ENCODE results near the gene TMEM107. TPM values are rescaled to one million over a fixed set of nuclear protein-coding genes. Genes with fewer than 3 reads are reported as not detected.

TMEM107 gene
- total RNA-seq, 1 donor from 2014 or later, result 1.6 TPM

DNA sequence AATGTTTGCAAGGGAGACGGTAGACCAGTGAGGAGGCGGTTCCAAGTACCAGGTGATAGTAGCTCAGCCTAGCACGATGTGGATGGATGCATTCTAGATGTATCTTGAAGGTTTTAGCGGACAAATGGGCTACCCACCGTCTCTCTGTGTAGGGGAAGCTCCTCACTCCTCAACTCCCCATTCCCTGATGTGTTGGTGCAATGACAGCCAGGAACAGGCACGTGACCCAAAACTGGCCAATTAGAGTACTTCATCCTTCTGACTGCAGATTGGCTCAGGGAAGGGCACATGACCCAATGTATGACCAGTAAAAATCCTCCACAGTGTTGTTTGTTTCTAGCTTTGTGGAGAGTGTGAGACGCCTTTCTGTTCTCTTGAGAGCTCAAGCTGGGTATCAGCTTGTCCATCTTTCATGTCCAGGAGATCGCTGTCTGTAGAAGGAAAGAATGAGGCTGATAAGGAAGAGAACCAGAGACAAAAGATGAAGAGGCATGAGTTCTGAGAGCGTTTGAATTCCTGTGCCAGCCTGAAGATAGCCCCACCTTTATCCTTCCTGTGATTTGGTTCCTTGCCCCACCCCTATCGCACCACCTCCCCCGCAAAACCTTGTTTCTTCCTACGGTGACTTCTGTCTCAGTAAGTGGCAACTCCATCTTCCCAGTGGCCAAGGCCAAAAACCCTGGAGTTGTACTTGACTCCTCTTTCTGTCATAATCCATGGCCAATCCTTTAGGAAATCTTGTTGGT lies 16.1 kb upstream of the TMEM107 start:
- Histone ChIP-seq H3K4me1 (peaks cover 14 to 26% of the 10 kb centered on the region in 2 donors), H3K27me3 (no peaks in the 10 kb centered on the region), H3K4me3 (peak overlapping the region; percentile 43 to 59), H3K36me3 (no peaks in the 10 kb centered on the region), H3K9me3 (no peaks in the 10 kb centered on the region), H3K27ac (peak overlapping the region; percentile 77 to 78)
- intact Hi-C loops (cut with DNase I), result no loop called here
- peak; percentile 65 to 94 for DNase-seq (ENCODE audit: low spot score in 2 of 2)
- TF ChIP-seq CTCF (IDR thresholded peaks at IDR 0.05), result no peak

DNA sequence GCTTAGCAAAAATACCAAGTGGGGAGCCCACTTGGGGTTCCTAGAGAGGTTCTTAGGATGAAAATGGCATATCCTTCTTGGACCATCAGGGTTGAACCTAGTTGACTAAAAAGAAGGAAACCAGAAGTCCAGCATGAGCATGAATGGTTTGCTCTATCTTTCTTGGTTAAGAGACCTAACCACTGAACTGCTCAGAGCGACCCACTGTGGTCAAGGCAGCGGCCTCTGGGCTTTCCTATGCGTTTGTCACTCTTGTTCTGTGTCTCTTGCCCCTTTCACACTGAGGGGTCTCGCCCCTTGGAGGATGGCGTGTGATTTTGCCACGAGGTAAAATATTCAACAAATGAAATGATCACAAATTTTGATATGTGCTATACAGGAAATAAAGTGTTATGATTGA lies 14.3 kb upstream of the TMEM107 start:
- peak overlapping the region; percentile 69 to 81 for H3K4me3 ChIP-seq
- no peak for DNase-seq (ENCODE audit: low spot score in 2 of 2)
- no peaks in the 10 kb centered on the region for H3K27me3 ChIP-seq
- H3K27ac ChIP-seq, result peak overlapping the region; percentile 96 to 97
- H3K4me1 ChIP-seq, result peaks cover 14 to 28% of the 10 kb centered on the region in 2 donors
- H3K36me3 ChIP-seq, result no peaks in the 10 kb centered on the region
- intact Hi-C loops (cut with DNase I), result loop anchor here (1.0 kb wide), 1 partner anchor 20 kb away; the partner anchor contains the start of gene AURKB
- no peaks in the 10 kb centered on the region for H3K9me3 ChIP-seq
- no peak for TF ChIP-seq CTCF (IDR thresholded peaks at IDR 0.05)

GRCh38 chr17:8189711-8190477 lies 13.7 kb upstream of the TMEM107 start, which contains the start of gene BORCS6:
Gene BORCS6 (minus strand): TSS chr17:8190180. CDS start chr17:8190140, 40 bp downstream.
- intact Hi-C loops (cut with DNase I), result loop anchor here (1.0 to 5.0 kb wide), 2 partner anchors 20 to 107 kb away; partner anchors contain the start of genes AURKB and SLC25A35
- H3K27ac ChIP-seq, result peak within 1 kb of the TSS; percentile 96 to 97

DNA sequence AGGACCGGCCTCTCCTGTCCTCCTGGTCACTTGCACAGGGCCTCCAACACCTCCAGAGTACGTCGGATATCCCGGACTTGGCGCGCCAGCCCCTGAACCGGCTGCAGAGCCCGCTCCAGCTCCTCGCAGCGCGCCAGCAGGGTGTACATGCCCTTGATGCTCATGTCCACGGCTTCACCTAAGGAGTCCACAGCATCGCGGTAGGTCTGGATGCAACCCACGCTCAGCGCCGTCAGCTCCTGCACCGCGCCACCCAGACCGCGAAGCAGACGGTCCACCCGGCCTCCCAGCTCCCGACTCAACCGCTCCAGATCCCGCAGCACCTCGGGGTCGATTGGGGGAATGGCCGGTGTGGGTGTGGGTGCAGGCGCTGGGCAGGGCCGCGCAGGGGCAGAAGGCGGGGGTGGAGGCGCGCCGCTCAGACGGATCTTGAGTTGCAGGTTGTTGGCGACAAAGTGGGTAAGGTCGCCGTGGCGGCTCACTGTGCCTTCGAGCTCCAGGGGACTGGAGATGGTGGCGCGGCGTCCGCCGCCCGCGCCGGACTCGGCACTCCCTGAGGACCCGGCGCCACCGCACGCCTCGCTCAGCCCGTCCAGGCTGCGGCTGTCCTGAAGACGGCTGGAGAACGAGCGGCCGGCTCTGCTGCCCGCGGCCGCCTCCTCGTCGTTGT lies 13.0 kb upstream of the TMEM107 start:
- TF ChIP-seq CTCF (IDR thresholded peaks at IDR 0.05), result no peak
- Histone ChIP-seq H3K4me1 (peaks cover 14 to 28% of the 10 kb centered on the region in 2 donors), H3K36me3 (no peaks in the 10 kb centered on the region), H3K27me3 (no peaks in the 10 kb centered on the region), H3K9me3 (no peaks in the 10 kb centered on the region), H3K4me3 (peak overlapping the region; percentile 69 to 81), H3K27ac (peak overlapping the region; percentile 96 to 97)
- DNase-seq (ENCODE audit: low spot score in 2 of 2), result no peak
- intact Hi-C loops (cut with DNase I), result loop anchor here (5.0 kb wide), 1 partner anchor 108 kb away; the partner anchor contains the start of gene SLC25A35

More at GRCh38 chr17:8189711-8190477, 13.7 kb upstream of the TMEM107 start, which contains the start of gene BORCS6:
- Histone ChIP-seq H3K36me3 (no peaks in the 10 kb centered on the region), H3K4me3 (peak within 1 kb of the TSS; percentile 69 to 81), H3K4me1 (peaks cover 14 to 28% of the 10 kb centered on the region in 2 donors), H3K9me3 (no peaks in the 10 kb centered on the region), H3K27me3 (no peaks in the 10 kb centered on the region)
- peak; percentile 97 to 99 for DNase-seq (ENCODE audit: low spot score in 2 of 2)
- TF ChIP-seq CTCF (IDR thresholded peaks at IDR 0.05), result peak in 1 of 3 experiments; percentile 6

- Histone ChIP-seq H3K27me3 (no peaks in the 10 kb centered on the region), H3K36me3 (no peaks in the 10 kb centered on the region), H3K4me3 (peak overlapping the region; percentile 69 to 81), H3K27ac (peak overlapping the region; percentile 96 to 97), H3K4me1 (peaks cover 14 to 28% of the 10 kb centered on the region in 2 donors), H3K9me3 (no peaks in the 10 kb centered on the region)
- no peak for DNase-seq (ENCODE audit: low spot score in 2 of 2)
- no peak for TF ChIP-seq CTCF (IDR thresholded peaks at IDR 0.05)
- intact Hi-C loops (cut with DNase I), result loop anchor here (5.0 kb wide), 1 partner anchor 109 kb away; the partner anchor contains the start of gene SLC25A35
These were observed 12.2 kb upstream of the TMEM107 start for GRCh38 chr17:8188263-8188839.

Data from ascending aorta (tissue), 2 donors.